ENCODE results near the gene PPIP5K1. TPM values are rescaled to one million over a fixed set of nuclear protein-coding genes. Genes with fewer than 3 reads are reported as not detected.

PPIP5K1 gene
- total and polyA plus RNA-seq, 9 of the 15 experiments (the other 6 are each of a cell fraction or from before 2014, with no cell fraction given), result 2.5 to 74.6 (median 35.1) TPM

- TF ChIP-seq ZBTB40 (IDR thresholded peaks at IDR 0.05), result peak; percentile 67
- TF ChIP-seq ZBTB40 (CRISPR knock-in tag; IDR thresholded peaks at IDR 0.05), result no peak
- no peak for TF ChIP-seq NFATC3 (IDR thresholded peaks at IDR 0.05)
- TF ChIP-seq ZBTB8A (IDR thresholded peaks at IDR 0.05; ENCODE audit: partially characterized antibody), result no peak
- peak; percentile 54 for TF ChIP-seq HMGN3 (IDR thresholded peaks at IDR 0.05; ENCODE audit: borderline replicate concordance, extremely low read depth, insufficient read length, low read depth, low read length)
- TF ChIP-seq, protein P1, sequence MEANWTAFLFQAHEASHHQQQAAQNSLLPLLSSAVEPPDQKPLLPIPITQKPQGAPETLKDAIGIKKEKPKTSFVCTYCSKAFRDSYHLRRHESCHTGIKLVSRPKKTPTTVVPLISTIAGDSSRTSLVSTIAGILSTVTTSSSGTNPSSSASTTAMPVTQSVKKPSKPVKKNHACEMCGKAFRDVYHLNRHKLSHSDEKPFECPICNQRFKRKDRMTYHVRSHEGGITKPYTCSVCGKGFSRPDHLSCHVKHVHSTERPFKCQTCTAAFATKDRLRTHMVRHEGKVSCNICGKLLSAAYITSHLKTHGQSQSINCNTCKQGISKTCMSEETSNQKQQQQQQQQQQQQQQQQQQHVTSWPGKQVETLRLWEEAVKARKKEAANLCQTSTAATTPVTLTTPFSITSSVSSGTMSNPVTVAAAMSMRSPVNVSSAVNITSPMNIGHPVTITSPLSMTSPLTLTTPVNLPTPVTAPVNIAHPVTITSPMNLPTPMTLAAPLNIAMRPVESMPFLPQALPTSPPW (CRISPR knock-in tag; IDR thresholded peaks at IDR 0.05), result peak; percentile 98
- TF ChIP-seq CREB1 (IDR thresholded peaks at IDR 0.05), result peak; percentile 90
- TF ChIP-seq CREB1 (CRISPR knock-in tag; IDR thresholded peaks at IDR 0.05), result peak; percentile 95
- TF ChIP-seq, protein P2, sequence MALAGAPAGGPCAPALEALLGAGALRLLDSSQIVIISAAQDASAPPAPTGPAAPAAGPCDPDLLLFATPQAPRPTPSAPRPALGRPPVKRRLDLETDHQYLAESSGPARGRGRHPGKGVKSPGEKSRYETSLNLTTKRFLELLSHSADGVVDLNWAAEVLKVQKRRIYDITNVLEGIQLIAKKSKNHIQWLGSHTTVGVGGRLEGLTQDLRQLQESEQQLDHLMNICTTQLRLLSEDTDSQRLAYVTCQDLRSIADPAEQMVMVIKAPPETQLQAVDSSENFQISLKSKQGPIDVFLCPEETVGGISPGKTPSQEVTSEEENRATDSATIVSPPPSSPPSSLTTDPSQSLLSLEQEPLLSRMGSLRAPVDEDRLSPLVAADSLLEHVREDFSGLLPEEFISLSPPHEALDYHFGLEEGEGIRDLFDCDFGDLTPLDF (CRISPR knock-in tag; IDR thresholded peaks at IDR 0.05), result no peak
- TF ChIP-seq RUNX1 (IDR thresholded peaks at IDR 0.05; ENCODE audit: low read depth), result no peak
- TF ChIP-seq SUPT5H (IDR thresholded peaks at IDR 0.05), result peak; percentile 72
- TF ChIP-seq NFYB (IDR thresholded peaks at IDR 0.05; ENCODE audit: extremely low read depth, insufficient read length), result peak; percentile 78
- peak; percentile 74 for TF ChIP-seq POLR2A (conservative IDR thresholded peaks at IDR 0.05)
Observed at GRCh38 chr15:43492673-43493601, 97.1 kb downstream of the PPIP5K1 start, which contains the start of gene TP53BP1 (continued).

All from K562 (cell line).